Neural cell (in vitro differentiated cells): ENCODE measurements around the gene TSPAN9. TPM values are rescaled to one million over a fixed set of nuclear protein-coding genes. Genes with fewer than 3 reads are reported as not detected.

Experiments used
- H2AFZ ChIP-seq: fragments of 200-600, 300-800 bp; sonication (generic), shearing (Covaris generic); 2 replicates; pipeline ENCODE4 v1.6.0; 2014; ENCODE audit warnings: low read depth, mild to moderate bottlenecking, antibody characterized with exemption, low read length, moderate library complexity
- H3F3A ChIP-seq: fragments of 200-600 bp; shearing (Covaris generic); 2 replicates; pipeline ENCODE4 v1.6.1; 2016; ENCODE audit warnings: mild to moderate bottlenecking, moderate library complexity, mixed read lengths, antibody characterized with exemption, low read length; ENCODE audit not compliant: insufficient read depth, poor library complexity, severe bottlenecking
- H3K27ac ChIP-seq: fragments of 200-600, 300-800 bp; sonication (generic), shearing (Covaris generic); 2 replicates; pipeline ENCODE4 v1.5.1; 2014; ENCODE audit warnings: mild to moderate bottlenecking, low read length, moderate library complexity
- H3K27me3 ChIP-seq: fragments of 300-800, 200-600 bp; sonication (generic), shearing (Covaris generic); 2 replicates; pipeline ENCODE4 v1.6.0; 2014; ENCODE audit warnings: mild to moderate bottlenecking, low read depth, low read length, moderate library complexity; ENCODE audit not compliant: insufficient read depth
- H3K36me3 ChIP-seq: fragments of 300-800, 200-600 bp; sonication (generic), shearing (Covaris generic); 2 replicates; pipeline ENCODE4 v1.5.1; 2014; ENCODE audit warnings: mild to moderate bottlenecking, antibody characterized with exemption, low read length, moderate library complexity; ENCODE audit not compliant: insufficient read depth
- H3K4me2 ChIP-seq: fragments of 300-800, 200-600 bp; sonication (generic), shearing (Covaris generic); 2 replicates; pipeline ENCODE4 v1.6.0; 2014; ENCODE audit warnings: mild to moderate bottlenecking, low read length
- H3K4me3 ChIP-seq: fragments of 300-800, 200-600 bp; sonication (generic), shearing (Covaris generic); 2 replicates; pipeline ENCODE4 v1.5.1; 2014; ENCODE audit warnings: mild to moderate bottlenecking, low read length, moderate library complexity
- H3K79me2 ChIP-seq: fragments of 200-600 bp; shearing (Covaris generic); replicated peaks from 2 replicates; pipeline ENCODE4 v1.6.0; 2014; ENCODE audit warnings: mild to moderate bottlenecking, low read length, moderate library complexity; ENCODE audit not compliant: insufficient read depth
- H3K9ac ChIP-seq: fragments of 300-800, 200-600 bp; sonication (generic), shearing (Covaris generic); 2 replicates; pipeline ENCODE4 v1.6.1; 2016; ENCODE audit warnings: mild to moderate bottlenecking, low read length, mixed read lengths
- H3K9me2 ChIP-seq: fragments of 200-600 bp; shearing (Covaris generic); 2 replicates; pipeline ENCODE4 v1.6.1; 2016; ENCODE audit warnings: mild to moderate bottlenecking, low read length, mixed read lengths; ENCODE audit not compliant: insufficient read depth
- H3K9me3 ChIP-seq: fragments of 200-600, 300-800 bp; sonication (generic), shearing (Covaris generic); 2 replicates; pipeline ENCODE4 v1.6.1; 2016; ENCODE audit warnings: mild to moderate bottlenecking, mixed run types, low read length, moderate library complexity, mixed read lengths
- H4K20me1 ChIP-seq: fragments of 200-600 bp; shearing (Covaris generic); 2 replicates; pipeline ENCODE4 v1.6.1; 2016; ENCODE audit warnings: mild to moderate bottlenecking, mixed run types; ENCODE audit not compliant: insufficient read depth
- CTCF ChIP-seq: fragments of 450-650 bp; IDR thresholded peaks from 2 replicates; pipeline ENCODE4 v1.5.1; 2014; ENCODE audit warnings: antibody characterized with exemption, mild to moderate bottlenecking, moderate library complexity; ENCODE audit not compliant: poor library complexity, severe bottlenecking
- EP300 ChIP-seq: fragments of 450-650 bp; conservative IDR thresholded peaks from 2 replicates; pipeline ENCODE4 v1.6.1; 2014; ENCODE audit warnings: antibody characterized with exemption, mild to moderate bottlenecking, moderate library complexity; ENCODE audit not compliant: poor library complexity, severe bottlenecking
- EZH2 ChIP-seq: fragments of 200-600, 300-800 bp; shearing (Covaris generic), sonication (generic); IDR thresholded peaks from 2 replicates; pipeline ENCODE4 v1.6.1; 2014; ENCODE audit warnings: antibody characterized with exemption, low read length, borderline replicate concordance, mild to moderate bottlenecking; ENCODE audit not compliant: insufficient read depth, poor library complexity, severe bottlenecking
- MXI1 ChIP-seq: fragments of 450-650 bp; conservative IDR thresholded peaks from 2 replicates; pipeline ENCODE4 v1.6.1; 2014; ENCODE audit warnings: antibody characterized with exemption, mild to moderate bottlenecking; ENCODE audit not compliant: poor library complexity, severe bottlenecking
- POLR2AphosphoS5 ChIP-seq: IDR thresholded peaks from 2 replicates; pipeline ENCODE4 v1.6.1; 2012
- RAD21 ChIP-seq: fragments of 450-650 bp; conservative IDR thresholded peaks from 2 replicates; pipeline ENCODE4 v1.6.1; 2014; ENCODE audit warnings: antibody characterized with exemption, mild to moderate bottlenecking, moderate library complexity
- REST ChIP-seq: IDR thresholded peaks from 2 replicates; pipeline ENCODE4 v1.6.1; 2012; ENCODE audit warnings: borderline replicate concordance
- SMC3 ChIP-seq: fragments of 450-650 bp; conservative IDR thresholded peaks from 2 replicates; pipeline ENCODE4 v1.6.1; 2014; ENCODE audit warnings: antibody characterized with exemption, mild to moderate bottlenecking, moderate library complexity; ENCODE audit not compliant: poor library complexity
- TAF1 ChIP-seq: IDR thresholded peaks from 2 replicates; pipeline ENCODE4 v1.6.1; 2012; ENCODE audit warnings: low read depth
- polyA plus RNA-seq: library from polyadenylated mRNA; depleted of rRNA; stranded (reverse); fragments of >200 nt; gene quantifications from 2 replicates; pipeline ENCODE4 v1.2.3, GENCODE V29; 2014

The TSPAN9 gene
- polyA plus RNA-seq, 1 donor from 2014 or later, result 11.9 TPM

- Histone ChIP-seq H3F3A (no peaks in the 10 kb centered on the region), H3K9me2 (no peaks in the 10 kb centered on the region), H3K9me3 (no peaks in the 10 kb centered on the region), H4K20me1 (no peaks in the 10 kb centered on the region), H3K79me2 (no peaks in the 10 kb centered on the region), H3K4me2 (no peak overlapping the region), H3K27ac (no peak overlapping the region), H3K27me3 (no peaks in the 10 kb centered on the region), H3K36me3 (no peaks in the 10 kb centered on the region), H3K9ac (no peak overlapping the region), H3K4me3 (no peak overlapping the region), H2AFZ (no peak overlapping the region)
- no peak for TF ChIP-seq REST
- TF ChIP-seq EZH2, result no peak
- TF ChIP-seq CTCF, result no peak
- TF ChIP-seq SMC3, result no peak
- TF ChIP-seq TAF1, result no peak
- no peak for TF ChIP-seq RAD21
- TF ChIP-seq POLR2AphosphoS5, result no peak
- TF ChIP-seq MXI1, result no peak
- no peak for TF ChIP-seq EP300
Measured at GRCh38 chr12:3150308-3150670, 73.1 kb downstream of the TSPAN9 start.

- Histone ChIP-seq H3K27ac (no peak overlapping the region), H3K27me3 (no peaks in the 10 kb centered on the region), H3K9ac (no peak overlapping the region), H3K4me2 (no peak overlapping the region), H3F3A (no peaks in the 10 kb centered on the region), H3K36me3 (no peaks in the 10 kb centered on the region), H3K4me3 (no peak overlapping the region), H4K20me1 (no peaks in the 10 kb centered on the region), H3K9me2 (no peaks in the 10 kb centered on the region), H3K79me2 (no peaks in the 10 kb centered on the region), H2AFZ (no peak overlapping the region), H3K9me3 (no peaks in the 10 kb centered on the region)
- no peak for TF ChIP-seq REST
Measured at GRCh38 chr12:3150931-3151835, 74.0 kb downstream of the TSPAN9 start.
